ENCODE data around the gene MBNL1. TPM values are rescaled to one million over a fixed set of nuclear protein-coding genes. Genes with fewer than 3 reads are reported as not detected.

MBNL1 gene
- total and polyA plus RNA-seq, 3 donors from 2014 or later: 36.5 to 167 (median 145) TPM

DNA sequence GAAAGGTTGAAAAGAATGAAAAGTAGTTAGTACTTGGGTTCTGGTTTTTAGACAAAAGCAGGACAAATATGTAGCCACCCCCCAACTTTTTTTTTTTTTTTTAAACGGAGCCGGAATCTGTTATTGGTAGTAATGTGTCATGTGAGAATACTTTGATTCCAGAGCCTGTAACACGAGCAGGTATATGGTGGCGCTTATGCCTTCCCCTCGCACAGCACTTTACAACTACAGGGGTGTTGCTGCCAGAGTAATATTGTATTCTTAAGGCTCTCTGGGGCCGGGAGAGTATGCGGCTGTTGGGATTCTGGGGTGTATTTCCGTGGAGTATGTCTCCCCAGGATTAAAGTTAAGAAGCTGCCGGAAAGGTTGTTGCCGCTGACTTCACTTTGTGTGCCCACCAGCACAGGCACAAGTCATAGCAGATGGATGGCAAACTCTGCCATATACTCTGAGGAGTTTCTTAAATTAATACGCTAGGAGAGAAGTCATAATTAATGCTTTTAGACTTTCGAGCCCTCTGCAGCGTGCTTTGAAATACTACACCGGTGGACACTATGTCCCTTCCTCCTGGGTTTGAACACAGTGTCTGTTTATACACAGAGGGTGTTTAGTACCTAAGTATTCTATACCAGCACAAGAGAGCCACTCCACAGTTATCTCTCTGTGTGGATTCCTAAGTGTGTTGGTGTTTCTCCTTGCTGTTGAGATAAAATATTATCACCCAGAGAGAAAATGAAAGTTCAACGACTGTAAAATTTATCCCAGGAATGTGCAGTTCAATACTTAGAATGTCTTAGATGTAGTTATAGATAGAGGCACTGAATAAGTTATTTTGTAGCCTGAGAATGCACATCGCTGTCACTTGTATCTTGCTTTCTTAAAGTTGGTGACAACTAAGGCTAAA lies 1.4 kb downstream of the MBNL1 start:
- H3K36me3 ChIP-seq (ENCODE audit: low read depth, missing control alignments): no peaks in the 10 kb centered on the region
- peaks cover 31% of the 10 kb centered on the region for H3K4me1 ChIP-seq
- peak overlapping the region; percentile 74 to 88 for H3K4me3 ChIP-seq
- H3K27ac ChIP-seq: peak overlapping the region; percentile 97 to 99
- intact Hi-C loops (cut with DNase I; ENCODE audit: low total_unique reads): loop anchor here (10.0 kb wide), 1 partner anchor 175 kb away; no protein-coding TSS in a partner anchor
- no peaks in the 10 kb centered on the region for H3K27me3 ChIP-seq
- no peak for TF ChIP-seq POLR2A (IDR thresholded peaks at IDR 0.05)
- TF ChIP-seq, protein P1, sequence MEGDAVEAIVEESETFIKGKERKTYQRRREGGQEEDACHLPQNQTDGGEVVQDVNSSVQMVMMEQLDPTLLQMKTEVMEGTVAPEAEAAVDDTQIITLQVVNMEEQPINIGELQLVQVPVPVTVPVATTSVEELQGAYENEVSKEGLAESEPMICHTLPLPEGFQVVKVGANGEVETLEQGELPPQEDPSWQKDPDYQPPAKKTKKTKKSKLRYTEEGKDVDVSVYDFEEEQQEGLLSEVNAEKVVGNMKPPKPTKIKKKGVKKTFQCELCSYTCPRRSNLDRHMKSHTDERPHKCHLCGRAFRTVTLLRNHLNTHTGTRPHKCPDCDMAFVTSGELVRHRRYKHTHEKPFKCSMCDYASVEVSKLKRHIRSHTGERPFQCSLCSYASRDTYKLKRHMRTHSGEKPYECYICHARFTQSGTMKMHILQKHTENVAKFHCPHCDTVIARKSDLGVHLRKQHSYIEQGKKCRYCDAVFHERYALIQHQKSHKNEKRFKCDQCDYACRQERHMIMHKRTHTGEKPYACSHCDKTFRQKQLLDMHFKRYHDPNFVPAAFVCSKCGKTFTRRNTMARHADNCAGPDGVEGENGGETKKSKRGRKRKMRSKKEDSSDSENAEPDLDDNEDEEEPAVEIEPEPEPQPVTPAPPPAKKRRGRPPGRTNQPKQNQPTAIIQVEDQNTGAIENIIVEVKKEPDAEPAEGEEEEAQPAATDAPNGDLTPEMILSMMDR (IDR thresholded peaks at IDR 0.05): no peak
- no peaks in the 10 kb centered on the region for H3K9me3 ChIP-seq
- 0 to 1% methylated on average over 16 of the region's 16 CpGs for WGBS, 2 donors
- DNase-seq: peak; percentile 64

DNA sequence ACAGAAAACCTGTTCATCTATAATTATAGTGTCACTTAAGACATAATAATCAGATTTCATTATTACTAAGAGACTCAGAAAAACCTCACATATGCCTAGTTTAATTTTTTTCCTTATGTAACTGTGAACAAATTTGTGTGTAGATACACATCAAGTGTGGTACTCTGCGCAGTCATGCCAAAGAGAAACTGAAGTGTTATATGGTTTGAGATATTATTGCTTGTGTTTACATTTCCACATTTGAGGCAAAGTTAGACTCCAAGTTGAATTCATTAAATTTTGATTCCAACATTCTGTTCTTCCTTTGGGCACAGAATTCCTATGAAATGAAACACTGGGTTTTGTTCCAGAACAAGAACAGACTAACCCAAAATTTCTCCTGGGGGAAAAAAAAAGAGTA lies 2.2 kb downstream of the MBNL1 start:
- WGBS, 2 donors: 44 to 55% methylated on average over 1 of the region's 1 CpG
- H3K9me3 ChIP-seq: no peaks in the 10 kb centered on the region
- H3K4me3 ChIP-seq: peak overlapping the region; percentile 74 to 88
- no peak for TF ChIP-seq POLR2A (IDR thresholded peaks at IDR 0.05)
- TF ChIP-seq, protein P1 (IDR thresholded peaks at IDR 0.05): no peak
- peaks cover 31% of the 10 kb centered on the region for H3K4me1 ChIP-seq
- DNase-seq: no peak
- H3K27me3 ChIP-seq: no peaks in the 10 kb centered on the region
- H3K36me3 ChIP-seq (ENCODE audit: low read depth, missing control alignments): no peaks in the 10 kb centered on the region
- intact Hi-C loops (cut with DNase I; ENCODE audit: low total_unique reads): no loop called here
- peak overlapping the region; percentile 97 to 99 for H3K27ac ChIP-seq

DNA sequence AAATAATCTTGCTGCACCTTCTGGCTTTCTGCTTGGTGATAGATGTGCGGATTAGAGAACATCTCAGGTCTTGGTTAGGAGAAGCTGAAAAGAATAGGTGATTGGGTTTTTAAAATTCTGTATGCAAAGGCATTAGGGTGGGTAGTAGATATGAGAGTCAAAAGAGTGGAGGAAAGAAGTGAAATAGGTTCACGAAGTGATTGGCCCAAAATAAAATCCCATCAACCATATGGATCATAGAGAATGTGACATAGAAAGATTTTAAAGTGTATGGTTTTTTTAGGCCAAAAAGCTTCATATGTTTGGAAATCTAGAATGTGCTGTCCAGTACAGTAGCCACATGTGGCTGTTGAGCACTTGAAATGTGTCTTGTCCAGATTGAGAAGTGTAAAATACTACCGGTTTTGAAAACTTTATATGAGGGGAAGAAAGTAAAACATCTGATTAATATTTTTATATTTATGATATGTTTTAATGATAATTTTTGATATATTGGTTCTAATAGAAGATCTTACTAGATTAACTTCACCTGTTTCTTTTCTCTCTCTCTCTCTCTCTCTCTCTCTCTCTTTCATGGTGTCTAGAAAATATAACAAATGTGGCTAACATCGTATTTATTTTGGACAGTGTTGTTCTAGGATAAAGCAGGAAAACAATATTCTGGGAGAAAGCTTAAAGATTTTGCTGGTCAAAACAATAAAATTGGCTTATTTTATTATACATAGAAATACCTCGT lies 2.9 kb downstream of the MBNL1 start:
- intact Hi-C loops (cut with DNase I; ENCODE audit: low total_unique reads): no loop called here
- H3K4me3 ChIP-seq: no peak overlapping the region

DNA sequence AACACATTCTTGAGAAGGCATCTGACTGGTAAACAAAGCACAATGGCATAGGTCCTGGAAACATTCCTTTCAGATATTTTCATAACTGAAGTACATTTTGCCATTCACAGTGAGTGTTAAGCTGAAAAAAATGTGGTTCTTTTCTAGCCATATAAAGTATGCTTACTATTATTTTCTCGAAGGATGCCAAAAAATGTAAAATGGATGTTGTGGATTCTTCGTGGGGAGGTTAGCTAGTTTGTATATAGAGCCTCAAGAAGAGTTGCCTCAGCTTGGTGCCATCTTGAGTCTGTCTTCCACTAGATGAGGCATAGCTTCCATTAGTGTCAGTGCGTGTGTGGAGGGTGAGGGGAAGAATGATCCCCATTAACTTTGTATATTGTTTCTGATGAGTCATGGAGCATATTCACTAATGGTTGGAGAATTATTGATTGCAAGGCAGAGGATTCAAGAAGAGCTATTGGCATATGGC lies 4.1 kb downstream of the MBNL1 start:
- intact Hi-C loops (cut with DNase I; ENCODE audit: low total_unique reads): no loop called here
- DNase-seq: no peak
- Histone ChIP-seq H3K4me3 (no peak overlapping the region), H3K36me3 (ENCODE audit: low read depth, missing control alignments) (no peaks in the 10 kb centered on the region), H3K4me1 (peaks cover 14% of the 10 kb centered on the region), H3K27ac (peak overlapping the region in 1 of 2 donors; percentile 10), H3K9me3 (no peaks in the 10 kb centered on the region), H3K27me3 (no peaks in the 10 kb centered on the region)
- 58 to 70% methylated on average over 3 of the region's 3 CpGs for WGBS, 2 donors
- TF ChIP-seq POLR2A (IDR thresholded peaks at IDR 0.05): no peak
- TF ChIP-seq, protein P1 (IDR thresholded peaks at IDR 0.05): no peak

More for the DNA sequence above, 2.9 kb downstream of the MBNL1 start:
- Histone ChIP-seq H3K4me1 (peaks cover 26% of the 10 kb centered on the region), H3K27ac (peak overlapping the region; percentile 97 to 99), H3K36me3 (ENCODE audit: low read depth, missing control alignments) (no peaks in the 10 kb centered on the region), H3K27me3 (no peaks in the 10 kb centered on the region), H3K9me3 (no peaks in the 10 kb centered on the region)
- 45 to 67% methylated on average over 5 of the region's 5 CpGs for WGBS, 2 donors
- TF ChIP-seq, protein P1 (IDR thresholded peaks at IDR 0.05): no peak
- no peak for TF ChIP-seq POLR2A (IDR thresholded peaks at IDR 0.05)
- no peak for DNase-seq

Measured in testis (tissue), 3 donors.